Measurements from ENCODE around the gene DAB2IP.

Gene DAB2IP

GRCh38 chr9:121651295-121652020, at the start of gene DAB2IP:
DAB2IP (plus strand) TSS chr9:121651634; CDS start chr9:121651776, 142 bp downstream.
- peak within 1 kb of the TSS; percentile 52 for H3K27ac ChIP-seq
- TF ChIP-seq, protein P1, sequence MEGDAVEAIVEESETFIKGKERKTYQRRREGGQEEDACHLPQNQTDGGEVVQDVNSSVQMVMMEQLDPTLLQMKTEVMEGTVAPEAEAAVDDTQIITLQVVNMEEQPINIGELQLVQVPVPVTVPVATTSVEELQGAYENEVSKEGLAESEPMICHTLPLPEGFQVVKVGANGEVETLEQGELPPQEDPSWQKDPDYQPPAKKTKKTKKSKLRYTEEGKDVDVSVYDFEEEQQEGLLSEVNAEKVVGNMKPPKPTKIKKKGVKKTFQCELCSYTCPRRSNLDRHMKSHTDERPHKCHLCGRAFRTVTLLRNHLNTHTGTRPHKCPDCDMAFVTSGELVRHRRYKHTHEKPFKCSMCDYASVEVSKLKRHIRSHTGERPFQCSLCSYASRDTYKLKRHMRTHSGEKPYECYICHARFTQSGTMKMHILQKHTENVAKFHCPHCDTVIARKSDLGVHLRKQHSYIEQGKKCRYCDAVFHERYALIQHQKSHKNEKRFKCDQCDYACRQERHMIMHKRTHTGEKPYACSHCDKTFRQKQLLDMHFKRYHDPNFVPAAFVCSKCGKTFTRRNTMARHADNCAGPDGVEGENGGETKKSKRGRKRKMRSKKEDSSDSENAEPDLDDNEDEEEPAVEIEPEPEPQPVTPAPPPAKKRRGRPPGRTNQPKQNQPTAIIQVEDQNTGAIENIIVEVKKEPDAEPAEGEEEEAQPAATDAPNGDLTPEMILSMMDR (conservative IDR thresholded peaks at IDR 0.05): no peak
- TF ChIP-seq ZFX (IDR thresholded peaks at IDR 0.05): peak; percentile 87; the same call in 1 of the 2 replicates

- TF ChIP-seq, protein P1 (conservative IDR thresholded peaks at IDR 0.05): no peak
- TF ChIP-seq ZFX (IDR thresholded peaks at IDR 0.05): no peak
- no peak overlapping the region for H3K27ac ChIP-seq
Observed at GRCh38 chr9:121603028-121603427, 48.4 kb upstream of the DAB2IP start.

DNA sequence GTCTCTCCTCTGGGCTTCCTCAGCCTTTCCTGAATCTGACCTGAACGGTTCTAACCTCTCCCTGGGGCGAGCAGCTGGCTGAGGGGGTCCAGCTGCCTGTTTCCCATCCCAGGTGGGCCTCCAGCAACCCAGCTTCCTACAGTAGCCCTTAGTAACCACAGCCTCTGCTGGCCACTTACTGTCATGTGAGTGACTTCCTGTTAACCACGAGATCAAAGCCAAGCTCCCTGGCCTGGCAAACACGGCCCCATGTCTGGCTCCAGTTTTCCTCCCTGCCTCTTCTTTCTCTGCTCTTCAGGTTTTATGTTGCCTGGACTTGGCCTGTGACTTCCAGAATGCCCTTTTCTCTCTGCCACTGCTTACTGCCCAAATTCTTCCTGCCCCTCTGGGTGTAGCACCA, 47.2 kb upstream of the DAB2IP start:
- no peak overlapping the region for H3K27ac ChIP-seq

DNA sequence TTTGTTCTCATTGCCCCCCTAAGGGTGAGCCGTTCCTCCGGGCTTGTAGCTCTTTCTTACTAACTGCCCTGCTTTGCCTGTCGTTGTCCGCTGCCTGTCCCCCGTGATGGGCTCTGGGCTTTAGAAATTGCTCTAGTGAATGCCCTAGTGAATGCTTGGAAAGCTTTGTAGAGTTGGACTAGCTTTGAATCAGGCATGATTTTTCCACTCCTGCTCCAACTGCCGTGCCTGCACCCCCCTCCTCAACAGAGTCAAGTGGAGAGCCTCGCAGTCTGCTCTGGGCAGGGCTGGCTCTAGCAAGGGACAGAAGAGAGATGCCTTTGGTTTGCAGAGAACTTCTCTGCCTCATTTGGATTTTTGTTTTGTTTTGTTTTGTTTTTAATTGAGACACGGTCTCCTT, 46.8 kb upstream of the DAB2IP start:
- TF ChIP-seq, protein P1 (conservative IDR thresholded peaks at IDR 0.05): no peak
- TF ChIP-seq ZFX (IDR thresholded peaks at IDR 0.05): no peak
- H3K27ac ChIP-seq: no peak overlapping the region

More for the DNA sequence above, 47.2 kb upstream of the DAB2IP start:
- TF ChIP-seq ZFX (IDR thresholded peaks at IDR 0.05): no peak
- TF ChIP-seq, protein P1 (conservative IDR thresholded peaks at IDR 0.05): no peak

DNA sequence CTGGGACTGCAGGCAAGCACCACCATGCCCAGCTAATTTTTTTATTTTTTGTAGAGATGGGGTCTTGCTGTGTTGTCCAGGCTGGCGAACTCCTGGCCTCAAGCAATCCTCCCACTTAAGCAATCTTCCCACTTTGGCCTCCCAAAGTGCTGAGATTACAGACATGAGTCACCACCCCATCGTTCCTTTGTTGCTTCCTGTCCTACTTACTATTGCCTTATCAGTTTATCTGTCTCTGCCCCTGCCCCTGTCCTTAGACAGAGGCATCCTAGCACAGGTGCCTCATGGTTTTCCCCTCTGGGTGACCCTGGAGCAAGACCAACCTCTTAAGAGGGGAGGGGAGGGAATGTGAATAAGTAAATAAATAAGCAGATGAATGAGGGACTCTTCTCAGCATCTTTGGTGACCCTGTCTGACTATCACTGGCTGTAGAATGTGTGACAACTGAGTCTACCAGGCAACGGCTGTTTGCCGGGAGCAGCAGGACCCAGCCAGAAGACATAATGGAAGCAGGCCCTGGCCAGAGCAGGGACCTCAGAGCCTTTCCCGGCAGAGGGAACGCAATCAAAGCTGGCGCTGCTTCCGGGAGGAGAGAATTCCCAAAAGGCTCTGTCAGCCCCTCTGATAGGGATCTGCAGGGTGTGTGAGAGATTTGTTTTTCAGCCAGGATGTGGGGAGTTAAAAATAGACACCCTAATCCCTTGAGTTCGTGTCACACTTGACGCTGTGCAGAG, 43.8 kb upstream of the DAB2IP start:
- H3K27ac ChIP-seq: no peak overlapping the region
- TF ChIP-seq ZFX (IDR thresholded peaks at IDR 0.05): no peak
- TF ChIP-seq, protein P1 (conservative IDR thresholded peaks at IDR 0.05): no peak

- TF ChIP-seq, protein P1 (conservative IDR thresholded peaks at IDR 0.05): no peak
- TF ChIP-seq ZFX (IDR thresholded peaks at IDR 0.05): no peak
Observed at GRCh38 chr9:121608168-121608853, 43.1 kb upstream of the DAB2IP start.

More at GRCh38 chr9:121608168-121608853, 43.1 kb upstream of the DAB2IP start:
- no peak overlapping the region for H3K27ac ChIP-seq
